GM20431 (cell line): Measurements from ENCODE around the gene YY2.
"Not testable (repeated sequence)": the region's sequence is repeated elsewhere in the genome, so short reads cannot be mapped to it uniquely, and the experiment has no call there.

Experiments used
- in situ Hi-C: fragments of 300-500 bp; cut with MseI, MboI; formaldehyde crosslinking; loops from one replicate; pipeline ENCODE4 v1.15.0; 2020; ENCODE audit warnings: low sequenced_read_pairs; ENCODE audit not compliant: unreplicated experiment

The YY2 gene

DNA sequence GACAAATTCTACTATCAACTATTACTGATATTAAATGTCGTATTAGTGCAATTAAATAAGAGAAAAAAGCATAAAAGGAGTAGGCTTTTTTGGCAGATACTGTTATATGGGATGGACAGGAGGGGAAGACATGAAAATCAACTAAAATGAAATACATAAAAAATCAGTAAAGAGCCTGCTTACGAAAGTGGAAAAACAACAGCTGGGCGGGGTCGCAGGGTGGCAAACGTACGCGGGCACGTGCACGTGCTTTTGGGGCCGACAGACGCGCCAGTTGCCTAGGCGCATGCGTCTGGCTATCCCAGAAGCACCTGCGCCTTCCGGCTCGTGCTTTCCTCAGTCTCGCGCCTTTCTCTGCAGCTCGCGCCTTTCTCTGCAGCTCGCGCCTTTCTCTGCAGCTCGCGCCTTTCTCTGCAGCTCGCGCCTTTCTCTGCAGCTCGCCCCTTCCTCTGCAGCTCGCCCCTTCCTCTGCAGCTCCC lies at the start of gene YY2:
YY2 (plus strand) TSS at position 51 of the 479 bp plus-strand sequence. CDS start 498 bp downstream, outside the sequence.
- in situ Hi-C loops, result no loop called here

- in situ Hi-C loops, result no loop called here
These were observed 49.1 kb upstream of the YY2 start for GRCh38 chrX:21806691-21807090.

DNA sequence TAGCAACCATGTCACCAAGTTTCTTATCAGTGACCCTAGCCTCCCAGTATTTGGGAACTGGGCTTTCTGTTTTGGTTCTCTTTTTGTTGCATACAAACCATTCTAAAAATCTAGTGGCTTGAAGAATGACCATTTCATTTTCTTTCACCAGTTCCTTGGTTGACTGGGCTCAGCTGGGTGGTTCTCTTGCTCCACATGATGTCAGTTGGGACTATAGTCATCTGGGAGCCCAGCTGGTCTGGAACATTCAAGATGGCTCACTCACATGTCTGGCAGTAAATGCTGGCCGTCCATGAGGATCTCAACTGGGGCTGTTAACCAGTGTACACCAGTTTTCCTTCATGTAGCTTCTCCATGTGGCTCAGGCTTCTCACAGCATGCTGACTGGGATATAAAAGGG lies 44.0 kb upstream of the YY2 start:
- in situ Hi-C loops, result no loop called here

- in situ Hi-C loops, result no loop called here
These were observed 43.2 kb upstream of the YY2 start for GRCh38 chrX:21812628-21813027.

GRCh38 chrX:21813612-21814368 lies 42.0 kb upstream of the YY2 start:
- in situ Hi-C loops, result no loop called here

DNA sequence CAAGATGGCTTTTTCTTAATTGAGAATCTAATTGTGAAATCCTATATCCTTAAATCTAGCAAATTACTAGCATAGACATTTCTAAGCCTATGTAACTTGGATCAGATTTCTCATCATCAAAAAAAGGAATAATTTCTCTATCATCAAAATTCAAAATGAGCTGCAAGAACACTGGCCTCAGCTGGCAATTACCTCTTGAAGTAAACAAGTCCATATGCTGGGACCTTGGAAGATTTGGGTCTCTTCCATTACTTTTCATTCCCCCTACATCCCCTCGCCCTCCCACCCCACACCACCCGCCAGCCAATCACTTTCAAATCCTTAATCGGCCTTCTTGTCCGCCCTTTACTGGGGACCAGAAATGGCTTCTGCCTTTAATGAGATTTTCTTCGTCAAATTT lies 39.7 kb upstream of the YY2 start:
- in situ Hi-C loops, result no loop called here

GRCh38 chrX:21820170-21820569 lies 35.6 kb upstream of the YY2 start:
- in situ Hi-C loops, result not testable (repeated sequence)

GRCh38 chrX:21821875-21822274 lies 33.9 kb upstream of the YY2 start:
- in situ Hi-C loops, result no loop called here

DNA sequence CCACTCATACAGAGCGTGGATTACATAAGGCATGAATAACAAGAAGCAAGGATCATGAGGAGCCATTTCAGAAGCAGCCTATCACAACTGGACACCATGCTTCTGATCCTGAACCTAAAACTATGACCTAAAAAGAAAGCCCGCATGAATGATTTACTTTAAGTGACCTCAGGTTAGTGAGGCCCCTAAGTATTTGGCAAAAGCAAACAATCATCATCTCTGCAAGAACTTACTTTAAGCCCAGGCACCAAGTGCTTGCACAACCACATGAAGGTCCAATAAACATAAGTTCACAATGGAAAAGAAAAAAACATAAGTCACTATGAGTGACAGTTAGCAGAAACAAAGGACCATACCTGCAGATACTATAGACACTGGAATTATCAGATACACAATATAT lies 24.3 kb upstream of the YY2 start:
- in situ Hi-C loops, result no loop called here

DNA sequence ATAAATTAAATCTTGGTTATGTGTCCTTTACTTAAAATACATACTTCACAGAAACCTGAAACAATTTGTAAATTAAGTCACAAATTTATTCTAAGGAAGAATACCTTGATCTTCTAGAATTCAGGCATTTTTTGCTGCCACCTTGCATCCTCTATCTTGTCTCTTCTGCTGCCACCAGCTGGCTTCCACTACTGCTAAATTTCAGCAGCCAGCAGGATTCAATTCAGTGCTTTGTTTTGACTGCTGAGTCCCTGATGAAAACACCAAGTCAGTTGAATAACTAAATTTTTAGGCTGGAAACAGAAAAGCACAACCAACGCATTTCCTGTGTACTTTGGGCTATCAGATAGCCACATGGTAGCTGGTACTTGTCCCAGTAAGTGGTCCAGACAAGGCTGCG lies 18.7 kb upstream of the YY2 start:
- in situ Hi-C loops, result no loop called here

DNA sequence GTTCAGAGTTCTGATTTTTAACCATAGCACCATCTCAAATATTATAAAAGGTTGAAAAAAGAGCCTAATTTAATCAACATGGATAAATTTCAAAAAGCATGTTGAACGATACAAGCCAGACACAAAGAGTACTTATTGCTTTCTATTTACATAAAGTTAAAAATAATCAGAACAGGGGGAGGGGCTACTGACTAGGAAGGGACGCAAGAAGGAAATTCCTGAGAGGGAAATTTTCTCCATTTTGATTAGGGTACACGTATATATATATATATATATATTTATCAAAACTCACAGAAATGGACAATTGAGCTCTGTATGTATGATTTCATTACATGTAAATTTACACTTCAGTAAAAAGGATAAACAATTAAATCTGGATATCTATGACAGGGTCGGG lies 16.9 kb upstream of the YY2 start:
- in situ Hi-C loops, result no loop called here

GRCh38 chrX:21839334-21840192 lies 16.2 kb upstream of the YY2 start, which contains the start of gene MBTPS2:
Gene MBTPS2, plus strand, starts transcription at chrX:21839617. Its CDS starts 118 bp downstream, at chrX:21839735.
- in situ Hi-C loops, result no loop called here

DNA sequence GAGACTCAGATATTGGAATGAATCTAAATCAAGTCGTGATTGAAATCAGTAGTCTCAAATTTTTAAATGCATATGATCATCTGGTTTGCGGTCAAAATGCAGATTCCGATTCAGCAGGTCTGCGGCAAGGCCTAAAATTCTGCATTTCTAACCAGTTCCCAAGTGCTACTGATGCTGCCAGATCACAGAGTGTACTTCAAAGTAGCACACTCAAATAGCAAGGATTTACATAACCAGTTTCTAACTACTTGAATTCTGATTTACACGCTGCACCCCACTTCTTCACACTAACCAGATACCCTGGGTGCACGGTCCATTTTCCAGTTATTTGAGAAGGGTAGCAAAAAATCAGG lies 15.6 kb upstream of the YY2 start:
- in situ Hi-C loops, result no loop called here

- in situ Hi-C loops, result no loop called here
These were observed 12.6 kb upstream of the YY2 start for GRCh38 chrX:21843179-21843578.

- in situ Hi-C loops, result no loop called here
These were observed 10.7 kb upstream of the YY2 start for GRCh38 chrX:21845096-21845495.

DNA sequence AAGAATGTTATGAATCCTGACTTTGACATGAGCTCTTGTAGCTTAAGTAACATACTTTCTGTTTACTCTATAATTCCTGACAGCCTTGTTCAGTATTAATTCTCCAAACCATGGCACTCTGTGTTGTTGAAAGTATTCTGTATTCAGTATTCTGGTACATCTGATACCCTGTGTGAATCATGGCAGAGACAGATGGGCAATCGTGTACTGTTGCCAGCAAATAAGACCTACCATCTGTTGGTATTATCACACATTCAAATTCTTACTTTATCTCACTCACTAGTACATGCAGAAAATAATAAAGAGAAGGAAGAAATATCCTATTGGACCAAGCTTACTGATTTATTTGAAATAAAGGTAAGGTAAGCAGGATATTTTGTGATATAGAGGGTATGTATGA lies 8.4 kb upstream of the YY2 start:
- in situ Hi-C loops, result no loop called here

GRCh38 chrX:21853578-21853977 lies 2.2 kb upstream of the YY2 start:
- in situ Hi-C loops, result no loop called here

DNA sequence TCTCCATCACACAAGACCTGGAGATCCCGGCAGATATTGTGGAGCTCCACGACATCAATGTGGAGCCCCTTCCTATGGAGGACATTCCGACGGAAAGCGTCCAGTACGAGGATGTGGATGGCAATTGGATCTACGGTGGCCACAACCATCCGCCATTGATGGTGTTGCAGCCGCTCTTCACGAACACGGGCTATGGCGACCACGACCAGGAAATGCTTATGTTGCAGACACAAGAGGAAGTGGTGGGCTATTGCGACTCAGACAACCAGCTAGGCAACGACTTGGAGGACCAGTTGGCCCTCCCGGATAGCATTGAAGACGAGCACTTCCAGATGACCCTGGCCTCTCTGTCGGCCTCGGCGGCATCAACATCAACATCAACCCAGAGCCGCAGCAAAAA lies 717 bp downstream of the YY2 start:
- in situ Hi-C loops, result no loop called here

DNA sequence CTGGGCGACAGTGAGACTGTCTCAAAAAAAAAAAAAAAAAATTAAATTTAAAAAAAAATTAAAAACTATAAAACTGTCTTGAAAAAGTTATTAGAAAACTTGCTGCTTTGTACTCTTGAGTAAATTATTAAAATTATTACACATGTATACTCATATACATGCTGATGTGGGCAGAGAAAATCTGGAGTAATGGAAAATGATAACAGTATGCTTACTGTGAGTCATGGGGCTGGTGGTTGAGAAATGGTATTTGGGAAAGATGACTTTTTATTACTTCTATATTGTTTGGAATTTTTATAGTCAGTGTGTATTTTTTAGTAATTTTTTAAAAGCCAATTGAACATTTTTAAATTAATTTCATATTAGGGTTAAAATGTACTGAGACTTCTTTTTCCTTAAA lies 7.5 kb downstream of the YY2 start:
- in situ Hi-C loops, result no loop called here

DNA sequence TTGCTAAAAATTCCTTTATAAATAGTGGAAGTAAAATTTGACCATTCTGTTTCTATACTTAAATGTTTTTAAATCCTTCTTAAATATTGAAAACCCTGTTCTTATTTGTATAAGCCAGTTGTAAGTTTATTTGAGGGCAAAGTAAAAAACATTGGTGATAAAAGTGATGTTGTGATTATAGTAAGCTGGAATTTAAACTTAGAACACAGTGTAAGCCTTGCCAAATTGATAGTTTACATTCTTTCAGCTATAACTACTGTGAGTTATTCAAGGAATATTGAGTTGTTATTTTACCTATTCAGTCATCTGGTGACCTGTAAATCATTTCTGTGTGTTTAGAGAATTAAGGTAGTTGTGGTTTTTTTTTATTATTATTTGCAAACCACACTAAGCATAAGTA lies 9.6 kb downstream of the YY2 start:
- in situ Hi-C loops, result no loop called here

DNA sequence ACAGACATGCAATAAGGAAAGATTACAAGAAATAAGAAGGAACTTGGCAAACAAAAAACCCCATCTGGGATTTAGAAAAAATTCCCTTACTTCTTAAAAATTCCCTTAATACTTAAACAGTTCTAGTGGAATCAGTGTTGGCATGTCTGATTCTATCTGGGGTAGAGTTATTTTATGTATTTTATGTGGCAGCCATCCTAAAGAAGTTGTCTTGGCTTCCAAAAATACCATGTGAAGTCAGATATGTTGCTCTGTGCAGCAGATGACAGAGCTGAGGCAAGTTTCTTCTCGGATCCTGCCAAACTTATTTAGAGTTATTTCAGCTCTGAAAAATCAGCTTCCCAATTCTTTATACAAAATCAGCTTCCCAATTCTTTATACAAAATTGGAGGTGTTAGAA lies 14.7 kb downstream of the YY2 start:
- in situ Hi-C loops, result no loop called here
